ENCODE results near the gene CLEC4F.
A peak's percentile ranks its signal among the peaks of the same experiment; 100 is the strongest.
"Not testable (repeated sequence)": the region's sequence is repeated elsewhere in the genome, so short reads cannot be mapped to it uniquely, and the experiment has no call there.

The CLEC4F gene

GRCh38 chr2:70823249-70823648 is 2.9 kb upstream of the CLEC4F start:
- no peak for DNase-seq

- no peak for DNase-seq
Observed at GRCh38 chr2:70822843-70823242, 2.4 kb upstream of the CLEC4F start.

GRCh38 chr2:70817284-70817954 is 3.0 kb downstream of the CLEC4F start:
- no peak for DNase-seq

GRCh38 chr2:70816726-70817125 is 3.7 kb downstream of the CLEC4F start:
- DNase-seq: peak; percentile 33

GRCh38 chr2:70808983-70809958 is 11.1 kb downstream of the CLEC4F start:
- DNase-seq: no peak

GRCh38 chr2:70807828-70808118 is 12.6 kb downstream of the CLEC4F start:
- no peak for DNase-seq

GRCh38 chr2:70807102-70807827 is 13.1 kb downstream of the CLEC4F start:
- DNase-seq: no peak

GRCh38 chr2:70806620-70807019 is 13.8 kb downstream of the CLEC4F start:
- no peak for DNase-seq

- DNase-seq: no peak
Observed at GRCh38 chr2:70806013-70806412, 14.4 kb downstream of the CLEC4F start.

GRCh38 chr2:70801607-70802263 is 18.7 kb downstream of the CLEC4F start:
- no peak for DNase-seq

GRCh38 chr2:70799706-70800105 is 20.7 kb downstream of the CLEC4F start:
- DNase-seq: no peak

- DNase-seq: not testable (repeated sequence)
Observed at GRCh38 chr2:70797996-70798395, 22.4 kb downstream of the CLEC4F start.

- no peak for DNase-seq
Observed at GRCh38 chr2:70797506-70797905, 22.9 kb downstream of the CLEC4F start.

GRCh38 chr2:70796262-70796661 is 24.1 kb downstream of the CLEC4F start:
- no peak for DNase-seq

- DNase-seq: no peak
Observed at GRCh38 chr2:70795164-70795995, 25.0 kb downstream of the CLEC4F start.

- DNase-seq: no peak
Observed at GRCh38 chr2:70793450-70793849, 26.9 kb downstream of the CLEC4F start.

GRCh38 chr2:70790136-70790828 is 30.1 kb downstream of the CLEC4F start, which contains the start of gene FIGLA:
Gene FIGLA, minus strand, starts transcription at chr2:70790643. Its CDS starts 5 bp downstream, at chr2:70790638.
- no peak for DNase-seq

GRCh38 chr2:70789304-70790135 is 30.9 kb downstream of the CLEC4F start:
- peak; percentile 76 for DNase-seq

- DNase-seq: peak; percentile 51
Observed at GRCh38 chr2:70785137-70785911, 35.1 kb downstream of the CLEC4F start.

GRCh38 chr2:70784320-70784719 is 36.1 kb downstream of the CLEC4F start:
- DNase-seq: no peak
